ENCODE measurements around the gene CHST8. TPM values are rescaled to one million over a fixed set of nuclear protein-coding genes. Genes with fewer than 3 reads are reported as not detected.
A peak's percentile ranks its signal among the peaks of the same experiment; 100 is the strongest.
"Not testable (repeated sequence)": the region's sequence is repeated elsewhere in the genome, so short reads cannot be mapped to it uniquely, and the experiment has no call there.

Gene CHST8
- total RNA-seq, 2 donors from 2014 or later, result 2.7 TPM; not detected in 1

GRCh38 chr19:33686687-33687480 lies 65.1 kb downstream of the CHST8 start:
- no peaks in the 10 kb centered on the region for H3K9me3 ChIP-seq (ENCODE audit: control insufficient read depth, low read length, poor library complexity, severe bottlenecking)
- peak overlapping the region; percentile 24 for H3K27ac Mint-ChIP-seq
- ATAC-seq (no peak), DNase-seq (no peak)
- H3K27me3 Mint-ChIP-seq, result peaks cover 70% of the 10 kb centered on the region
- no peak overlapping the region for H3K4me3 Mint-ChIP-seq
- no peaks in the 10 kb centered on the region for H3K4me1 Mint-ChIP-seq
- no peaks in the 10 kb centered on the region for H3K36me3 Mint-ChIP-seq (ENCODE audit: low read depth)

GRCh38 chr19:33687481-33688170 lies 65.9 kb downstream of the CHST8 start:
- no peak overlapping the region for H3K4me3 Mint-ChIP-seq
- H3K27me3 Mint-ChIP-seq, result peaks cover 70% of the 10 kb centered on the region
- DNase-seq, result no peak
- no peaks in the 10 kb centered on the region for H3K36me3 Mint-ChIP-seq (ENCODE audit: low read depth)
- no peak for ATAC-seq
- H3K4me1 Mint-ChIP-seq, result no peaks in the 10 kb centered on the region
- no peaks in the 10 kb centered on the region for H3K9me3 ChIP-seq (ENCODE audit: control insufficient read depth, low read length, poor library complexity, severe bottlenecking)
- H3K27ac Mint-ChIP-seq, result no peak overlapping the region

- peaks cover 64% of the 10 kb centered on the region for H3K27me3 Mint-ChIP-seq
- H3K9me3 ChIP-seq (ENCODE audit: control insufficient read depth, low read length, poor library complexity, severe bottlenecking), result no peaks in the 10 kb centered on the region
- H3K27ac Mint-ChIP-seq, result no peak overlapping the region
- H3K36me3 Mint-ChIP-seq (ENCODE audit: low read depth), result no peaks in the 10 kb centered on the region
- H3K4me3 Mint-ChIP-seq, result no peak overlapping the region
- no peaks in the 10 kb centered on the region for H3K4me1 Mint-ChIP-seq
- ATAC-seq, result no peak
- DNase-seq, result no peak
Observed at GRCh38 chr19:33688171-33688992, 66.6 kb downstream of the CHST8 start.

DNA sequence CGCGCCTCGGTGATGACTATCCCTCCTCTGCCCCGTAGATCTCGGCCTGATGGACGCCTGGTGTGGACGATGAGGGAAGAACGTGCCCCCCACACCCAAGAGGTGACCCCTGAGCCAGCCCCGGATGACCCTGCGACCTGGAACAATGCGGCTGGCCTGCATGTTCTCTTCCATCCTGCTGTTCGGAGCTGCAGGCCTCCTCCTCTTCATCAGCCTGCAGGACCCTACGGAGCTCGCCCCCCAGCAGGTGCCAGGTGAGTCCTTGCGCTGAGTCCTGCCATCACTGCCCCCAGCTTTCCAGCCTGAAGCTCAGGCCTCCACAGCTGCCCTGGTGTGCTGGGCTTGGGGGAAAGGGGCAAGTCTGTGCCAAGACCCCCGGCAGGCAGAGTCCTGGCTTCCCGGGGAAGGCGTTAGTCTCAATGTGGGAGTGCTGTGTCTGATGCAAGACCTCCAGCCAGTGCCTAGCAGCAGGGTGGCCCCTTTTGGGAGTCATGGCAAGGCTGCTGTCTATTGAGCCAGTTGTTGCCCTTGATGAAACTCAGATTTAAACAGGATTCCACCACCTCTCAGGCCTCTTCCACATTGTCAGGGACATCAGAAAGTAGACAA lies 67.5 kb downstream of the CHST8 start:
- H3K4me3 Mint-ChIP-seq, result no peak overlapping the region
- no peak for DNase-seq
- ATAC-seq, result no peak

DNA sequence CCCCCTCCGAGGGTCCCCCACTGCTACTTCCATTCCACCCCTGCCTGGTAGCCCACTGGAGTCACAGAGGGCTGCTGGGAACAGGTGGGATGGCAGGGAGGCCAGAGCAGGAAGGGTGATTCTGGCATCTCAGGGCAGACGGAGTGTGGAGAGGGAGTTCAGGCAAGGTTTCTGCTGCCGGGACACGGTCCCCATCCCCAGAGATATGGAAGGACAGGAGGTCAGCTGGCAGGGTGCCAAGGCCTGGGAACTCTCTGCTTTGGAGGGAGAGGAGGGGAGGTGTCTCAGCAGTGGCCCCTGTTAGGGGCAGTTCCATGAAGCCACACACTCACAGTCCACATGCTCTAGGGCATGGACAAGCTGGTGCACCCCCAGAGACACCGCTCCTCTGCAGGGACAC lies 68.1 kb downstream of the CHST8 start:
- DNase-seq (no peak), ATAC-seq (no peak)
- Mint-ChIP-seq H3K27me3 (peaks cover 51% of the 10 kb centered on the region), H3K36me3 (ENCODE audit: low read depth) (no peaks in the 10 kb centered on the region), H3K27ac (no peak overlapping the region), H3K4me3 (no peak overlapping the region), H3K4me1 (no peaks in the 10 kb centered on the region)
- H3K9me3 ChIP-seq (ENCODE audit: control insufficient read depth, low read length, poor library complexity, severe bottlenecking), result no peaks in the 10 kb centered on the region

More for the DNA sequence above, 67.5 kb downstream of the CHST8 start:
- H3K4me1 Mint-ChIP-seq, result no peaks in the 10 kb centered on the region
- H3K27me3 Mint-ChIP-seq, result peaks cover 57% of the 10 kb centered on the region
- no peaks in the 10 kb centered on the region for H3K36me3 Mint-ChIP-seq (ENCODE audit: low read depth)
- no peaks in the 10 kb centered on the region for H3K9me3 ChIP-seq (ENCODE audit: control insufficient read depth, low read length, poor library complexity, severe bottlenecking)
- H3K27ac Mint-ChIP-seq, result no peak overlapping the region

- H3K27ac Mint-ChIP-seq, result no peak overlapping the region
- peaks cover 48% of the 10 kb centered on the region for H3K27me3 Mint-ChIP-seq
- no peak overlapping the region for H3K4me3 Mint-ChIP-seq
- DNase-seq (no peak), ATAC-seq (no peak)
- no peaks in the 10 kb centered on the region for H3K9me3 ChIP-seq (ENCODE audit: control insufficient read depth, low read length, poor library complexity, severe bottlenecking)
- H3K4me1 Mint-ChIP-seq, result no peaks in the 10 kb centered on the region
- H3K36me3 Mint-ChIP-seq (ENCODE audit: low read depth), result no peaks in the 10 kb centered on the region
Observed at GRCh38 chr19:33690378-33691029, 68.8 kb downstream of the CHST8 start.

DNA sequence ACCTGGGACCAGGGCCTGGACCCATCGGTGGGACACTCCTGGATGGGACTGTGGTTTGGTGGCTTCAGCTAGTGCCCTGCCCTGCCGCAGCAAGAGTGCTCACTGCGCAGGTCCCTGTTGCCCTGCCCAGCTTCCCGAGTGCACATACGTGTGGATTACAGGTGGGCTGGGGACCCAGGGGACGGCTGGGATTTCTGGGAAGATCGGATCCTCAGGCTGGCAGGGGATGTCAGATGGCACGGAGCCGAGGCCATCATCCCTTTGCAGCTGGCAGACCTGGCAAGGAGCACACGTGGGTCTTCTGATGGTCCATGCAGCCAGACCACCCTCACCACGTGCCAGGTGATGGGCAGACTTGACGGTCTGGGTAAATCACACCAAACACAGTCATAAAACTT lies 69.3 kb downstream of the CHST8 start:
- no peak for ATAC-seq
- no peaks in the 10 kb centered on the region for H3K9me3 ChIP-seq (ENCODE audit: control insufficient read depth, low read length, poor library complexity, severe bottlenecking)
- Mint-ChIP-seq H3K27me3 (peaks cover 43% of the 10 kb centered on the region), H3K27ac (no peak overlapping the region), H3K4me3 (no peak overlapping the region), H3K4me1 (no peaks in the 10 kb centered on the region), H3K36me3 (ENCODE audit: low read depth) (peaks cover under 1% of the 10 kb centered on the region)
- DNase-seq, result no peak

- no peaks in the 10 kb centered on the region for H3K9me3 ChIP-seq (ENCODE audit: control insufficient read depth, low read length, poor library complexity, severe bottlenecking)
- Mint-ChIP-seq H3K4me1 (no peaks in the 10 kb centered on the region), H3K36me3 (ENCODE audit: low read depth) (peaks cover 2% of the 10 kb centered on the region), H3K27ac (no peak overlapping the region), H3K4me3 (no peak overlapping the region), H3K27me3 (peaks cover 36% of the 10 kb centered on the region)
- ATAC-seq (no peak), DNase-seq (no peak)
Observed at GRCh38 chr19:33691736-33692135, 70.0 kb downstream of the CHST8 start.

- peaks cover 35% of the 10 kb centered on the region for H3K27me3 Mint-ChIP-seq
Observed at GRCh38 chr19:33693678-33694077, 71.9 kb downstream of the CHST8 start.

GRCh38 chr19:33695547-33695946 lies 73.8 kb downstream of the CHST8 start:
- DNase-seq; H3K27ac Mint-ChIP-seq; H3K9me3 ChIP-seq (ENCODE audit: control insufficient read depth, low read length, poor library complexity, severe bottlenecking); ATAC-seq; H3K4me3 Mint-ChIP-seq; H3K4me1 Mint-ChIP-seq; H3K36me3 Mint-ChIP-seq (ENCODE audit: low read depth): not testable (repeated sequence)
- H3K27me3 Mint-ChIP-seq, result peaks cover 33% of the 10 kb centered on the region

More at GRCh38 chr19:33693678-33694077, 71.9 kb downstream of the CHST8 start:
- DNase-seq (no peak), ATAC-seq (no peak)
- H3K4me1 Mint-ChIP-seq, result no peaks in the 10 kb centered on the region
- H3K9me3 ChIP-seq (ENCODE audit: control insufficient read depth, low read length, poor library complexity, severe bottlenecking), result no peaks in the 10 kb centered on the region
- peaks cover 2% of the 10 kb centered on the region for H3K36me3 Mint-ChIP-seq (ENCODE audit: low read depth)
- no peak overlapping the region for H3K27ac Mint-ChIP-seq
- H3K4me3 Mint-ChIP-seq, result no peak overlapping the region

- H3K36me3 Mint-ChIP-seq (ENCODE audit: low read depth), result peaks cover 2% of the 10 kb centered on the region
- H3K9me3 ChIP-seq (ENCODE audit: control insufficient read depth, low read length, poor library complexity, severe bottlenecking), result no peaks in the 10 kb centered on the region
- ATAC-seq (no peak), DNase-seq (no peak)
- H3K4me3 Mint-ChIP-seq, result no peak overlapping the region
- H3K4me1 Mint-ChIP-seq, result peaks cover 2% of the 10 kb centered on the region
- H3K27ac Mint-ChIP-seq, result peak overlapping the region; percentile 19
- H3K27me3 Mint-ChIP-seq, result peaks cover 41% of the 10 kb centered on the region
Observed at GRCh38 chr19:33697766-33698165, 76.0 kb downstream of the CHST8 start.

GRCh38 chr19:33698576-33699435 lies 77.1 kb downstream of the CHST8 start:
- Mint-ChIP-seq H3K4me3 (no peak overlapping the region), H3K4me1 (peaks cover 2% of the 10 kb centered on the region), H3K36me3 (ENCODE audit: low read depth) (peaks cover 2% of the 10 kb centered on the region), H3K27ac (no peak overlapping the region), H3K27me3 (peaks cover 41% of the 10 kb centered on the region)
- DNase-seq, result no peak
- no peak for ATAC-seq
- no peaks in the 10 kb centered on the region for H3K9me3 ChIP-seq (ENCODE audit: control insufficient read depth, low read length, poor library complexity, severe bottlenecking)

All from T-helper 17 cell (primary cell).